HCT116 (cell line): ENCODE results near the gene THYN1. TPM values are rescaled to one million over a fixed set of nuclear protein-coding genes. Genes with fewer than 3 reads are reported as not detected.

Experiments
- ATAC-seq: fragments of 200-7000 bp; cut with Tn5 transposase; 2 replicates; pipeline ENCODE4 v1.9.1; 2020; ENCODE audit warnings: mild to moderate bottlenecking, moderate library complexity
- BruUV-seq: library from RNA; stranded (reverse); fragments of 400-500 nt; replicated peaks from 2 replicates; lab custom pipeline; 2021; lab: Mats Ljungman, UMichigan
- CTCF ChIA-PET: fragments of 300-600 bp; sonication (Branson Sonifier 250); formaldehyde crosslinking; loops from one replicate; lab custom pipeline; 2021; ENCODE audit warnings: antibody characterized with exemption; lab: Charles Lee
- POLR2A ChIA-PET: fragments of 300-600, 350-600 bp; sonication (Branson Sonifier 250); formaldehyde crosslinking; loops from one replicate; lab custom pipeline; 2021; ENCODE audit warnings: antibody characterized with exemption; lab: Charles Lee
- RAD21 ChIA-PET, 2 experiments: fragments of 300-600 bp; sonication (Branson Sonifier 250); formaldehyde crosslinking; loops; one replicate each; lab custom pipeline; 2023; ENCODE audit warnings: low total read pairs in 2 of 2; ENCODE audit not compliant: uncharacterized antibody in 2 of 2, unreplicated experiment in 2 of 2, low non-redundant PET in 1 of 2; lab: Charles Lee
- DNase-seq: peaks from one replicate; pipeline ENCODE4 v3.0.0-alpha.2; 2010; ENCODE audit warnings: low read depth, low spot score
- H2AFZ ChIP-seq: fragments of 200-600 bp; shearing (Covaris generic), sonication (generic); 2 replicates; pipeline ENCODE4 v1.6.1; 2017; ENCODE audit warnings: low read depth, mixed run types, mixed read lengths, antibody characterized with exemption, low read length; ENCODE audit not compliant: poor library complexity, severe bottlenecking
- H3K27ac ChIP-seq: 2 replicates; pipeline ENCODE4 v1.5.1; 2012; ENCODE audit warnings: low read depth, low read length
- H3K27me3 ChIP-seq: fragments of 200-600 bp; sonication (generic); 2 replicates; pipeline ENCODE4 v1.6.1; 2016; ENCODE audit warnings: mixed run types, low read length, mixed read lengths; ENCODE audit not compliant: insufficient read depth
- H3K36me3 ChIP-seq, 2 experiments: fragments of 200-500 bp in 1 of 2; fragments of 200-600 bp in 1 of 2; sonication (Bioruptor generic) in 1 of 2; sonication (generic) in 1 of 2; 2 replicates each; pipeline versions ENCODE4 v1.5.1 to v1.6.1; 2014 to 2016; ENCODE audit warnings: low read length in 2 of 2, inconsistent platforms in 1 of 2, mixed read lengths in 1 of 2, mixed run types in 1 of 2; ENCODE audit not compliant: insufficient read depth in 2 of 2, control insufficient read depth in 1 of 2
- H3K4me1 ChIP-seq, 2 experiments: fragments of 200-600 bp in 1 of 2; sonication (generic) in 1 of 2; 2 replicates each; pipeline versions ENCODE4 v1.5.1 to v1.6.1; 2012 to 2017; ENCODE audit warnings: low read length in 2 of 2, inconsistent platforms in 1 of 2, mild to moderate bottlenecking in 1 of 2, mixed read lengths in 1 of 2, mixed run types in 1 of 2, moderate library complexity in 1 of 2; ENCODE audit not compliant: insufficient read depth in 2 of 2, control insufficient read depth in 1 of 2
- H3K4me2 ChIP-seq: fragments of 200-600 bp; sonication (generic); 2 replicates; pipeline ENCODE4 v1.6.1; 2017; ENCODE audit warnings: mixed run types, low read length, mixed read lengths
- H3K4me3 ChIP-seq, 2 experiments: fragments of 200-600 bp in 1 of 2; sonication (generic) in 1 of 2; replicated peaks in 1 of 2; 2 replicates each; pipeline ENCODE4 v1.5.1; 2011 to 2016; ENCODE audit warnings: low read length in 2 of 2, control low read depth in 1 of 2, low read depth in 1 of 2, mild to moderate bottlenecking in 1 of 2, mixed read lengths in 1 of 2, mixed run types in 1 of 2
- H3K79me2 ChIP-seq: fragments of 200-600 bp; sonication (generic); 2 replicates; pipeline ENCODE4 v1.6.1; 2017; ENCODE audit warnings: mild to moderate bottlenecking, mixed run types, low read length, moderate library complexity, mixed read lengths; ENCODE audit not compliant: insufficient read depth
- H3K9ac ChIP-seq: fragments of 200-600 bp; sonication (generic); 2 replicates; pipeline ENCODE4 v1.6.1; 2016; ENCODE audit warnings: low read length, mixed read lengths
- H3K9me2 ChIP-seq: fragments of 200-600 bp; sonication (generic), shearing (Covaris generic); 2 replicates; pipeline ENCODE4 v1.6.1; 2017; ENCODE audit warnings: mixed run types, mild to moderate bottlenecking, moderate library complexity; ENCODE audit not compliant: insufficient read depth
- H3K9me3 ChIP-seq, 2 experiments: fragments of 200-500 bp in 1 of 2; fragments of 200-600 bp in 1 of 2; sonication (Bioruptor generic) in 1 of 2; sonication (generic) in 1 of 2; 2 replicates each; pipeline ENCODE4 v1.6.1; 2014 to 2017; ENCODE audit warnings: low read length in 2 of 2, mixed read lengths in 2 of 2, inconsistent platforms in 1 of 2, low read depth in 1 of 2, mild to moderate bottlenecking in 1 of 2, mixed run types in 1 of 2, moderate library complexity in 1 of 2; ENCODE audit not compliant: control insufficient read depth in 1 of 2, insufficient read depth in 1 of 2
- H4K20me1 ChIP-seq: fragments of 200-600 bp; sonication (generic), shearing (Covaris generic); 2 replicates; pipeline ENCODE4 v1.6.1; 2017; ENCODE audit warnings: mixed run types, mild to moderate bottlenecking, moderate library complexity; ENCODE audit not compliant: insufficient read depth
- CBX3 ChIP-seq: IDR thresholded peaks from 2 replicates; pipeline ENCODE4 v1.6.1; 2012; ENCODE audit warnings: low read depth
- CEBPB ChIP-seq: IDR thresholded peaks from 2 replicates; pipeline ENCODE4 v1.6.1; 2012; ENCODE audit warnings: low read depth
- ELF1 ChIP-seq: IDR thresholded peaks from 2 replicates; pipeline ENCODE4 v1.6.1; 2012; ENCODE audit warnings: low read depth, borderline replicate concordance
- MAX ChIP-seq: IDR thresholded peaks from 2 replicates; pipeline ENCODE4 v1.6.1; 2012
- POLR2A ChIP-seq: IDR thresholded peaks from 2 replicates; pipeline ENCODE4 v1.7.0; 2011; ENCODE audit warnings: borderline replicate concordance; ENCODE audit not compliant: insufficient read depth, insufficient read length; ENCODE audit errors: extremely low read depth
- POLR2AphosphoS5 ChIP-seq: IDR thresholded peaks from 2 replicates; pipeline ENCODE4 v1.6.1; 2011; ENCODE audit warnings: mild to moderate bottlenecking, low read depth, low read length, moderate library complexity
- TCF7L2 ChIP-seq: IDR thresholded peaks from 2 replicates; pipeline ENCODE4 v1.7.0; 2011; ENCODE audit warnings: borderline replicate concordance, inconsistent platforms; ENCODE audit not compliant: insufficient read depth, insufficient read length; ENCODE audit errors: extremely low read depth
- ZBTB33 ChIP-seq: IDR thresholded peaks from 2 replicates; pipeline ENCODE4 v1.6.1; 2011; ENCODE audit warnings: mild to moderate bottlenecking, low read length, moderate library complexity; ENCODE audit not compliant: insufficient replicate concordance; ENCODE audit errors: extremely low read depth
- intact Hi-C: fragments of 100-400 bp; cut with micrococcal nuclease; formaldehyde crosslinking; loops from 2 replicates; pipeline ENCODE4 v1.10.0; 2022
- total RNA-seq: library from RNA; stranded (reverse); gene quantifications from one replicate; pipeline ENCODE4 v1.2.1, GENCODE V29; 2021; ENCODE audit not compliant: unreplicated experiment

THYN1 gene
- total RNA-seq, 1 experiment from 2014 or later, result 32.2 TPM

- TF ChIP-seq ZBTB33, result no peak
- no peak for TF ChIP-seq POLR2A
- TF ChIP-seq TCF7L2, result no peak
- no peak for TF ChIP-seq ELF1
- no peak for TF ChIP-seq POLR2AphosphoS5
- TF ChIP-seq, all 23 proteins: peak for 0
Observed at GRCh38 chr11:134292661-134293060, 39.5 kb upstream of the THYN1 start (continued).

- BruUV-seq, result no TSS peak
- Histone ChIP-seq H3K4me2 (no peak overlapping the region), H3K27me3 (no peaks in the 10 kb centered on the region), H3K27ac (no peak overlapping the region), H3K36me3 (no peaks in the 10 kb centered on the region), H3K4me1 (no peaks in the 10 kb centered on the region), H4K20me1 (no peaks in the 10 kb centered on the region), H3K79me2 (no peaks in the 10 kb centered on the region), H3K9me3 (no peaks in the 10 kb centered on the region), H3K9me2 (no peaks in the 10 kb centered on the region), H3K4me3 (no peak overlapping the region), H2AFZ (no peak overlapping the region), H3K9ac (no peak overlapping the region)
- no peak for DNase-seq
- TF ChIP-seq CBX3, result no peak
- TF ChIP-seq CEBPB, result no peak
- TF ChIP-seq MAX, result no peak
- ChIA-PET RAD21 (no interaction called here), CTCF (no interaction called here), POLR2A (no interaction called here)
- ATAC-seq, result no peak
- intact Hi-C loops, result no loop called here
Observed at GRCh38 chr11:134291196-134291595, 38.0 kb upstream of the THYN1 start.
